Stimulated activated naive B cell treated with anti-CD40 and anti-IgM and Interleukin-4, amounts not matched to agents 10 μg/mL and 1 μg/mL and 100 μg/mL, for 72 hours (primary cell): ENCODE measurements around the gene BCAS2.

ENCODE experiments used
- ATAC-seq, 2 donors: fragments of 150-1000 bp; cut with Tn5 transposase; replicated peaks; 2 replicates each; pipeline ENCODE4 v1.10.0; 2021; ENCODE audit warnings: moderate library complexity in 1 of 2
- DNase-seq: peaks from one replicate; pipeline ENCODE4 v3.0.0; 2021
- H3K27ac Mint-ChIP-seq: one replicate; pipeline ENCODE4 v1.8.0; 2022; ENCODE audit warnings: mild to moderate bottlenecking, mixed read lengths
- H3K27me3 Mint-ChIP-seq, 2 donors: one replicate each; pipeline ENCODE4 v1.8.0; 2022; ENCODE audit warnings: mixed read lengths in 2 of 2
- H3K36me3 Mint-ChIP-seq, 2 donors: one replicate each; pipeline ENCODE4 v1.8.0; 2022; ENCODE audit warnings: mixed read lengths in 2 of 2, mild to moderate bottlenecking in 1 of 2
- H3K4me1 Mint-ChIP-seq, 2 donors: one replicate each; pipeline ENCODE4 v1.8.0; 2022; ENCODE audit warnings: mixed read lengths in 2 of 2, mild to moderate bottlenecking in 1 of 2
- H3K4me3 Mint-ChIP-seq, 2 donors: one replicate each; pipeline ENCODE4 v1.8.0; 2022; ENCODE audit warnings: mild to moderate bottlenecking in 2 of 2, mixed read lengths in 2 of 2, moderate library complexity in 1 of 2
- H3K9me3 Mint-ChIP-seq, 2 donors: one replicate each; pipeline ENCODE4 v1.8.0; 2022; ENCODE audit warnings: mixed read lengths in 2 of 2, mild to moderate bottlenecking in 1 of 2

Gene BCAS2

GRCh38 chr1:114581335-114582287 is at the start of gene BCAS2:
Gene BCAS2 (minus strand): TSS chr1:114581615. CDS start chr1:114581591, 24 bp downstream.
- peaks cover 0 to 11% of the 10 kb centered on the region in 2 donors for H3K27me3 Mint-ChIP-seq
- DNase-seq = peak; percentile 97
- peaks cover 15 to 22% of the 10 kb centered on the region in 2 donors for H3K36me3 Mint-ChIP-seq

GRCh38 chr1:114627107-114627506 is 45.7 kb upstream of the BCAS2 start:
- H3K4me1 Mint-ChIP-seq = no peaks in the 10 kb centered on the region
- peaks cover 0 to 4% of the 10 kb centered on the region in 2 donors for H3K36me3 Mint-ChIP-seq
- DNase-seq (no peak), ATAC-seq (no peak)
- no peak overlapping the region for H3K4me3 Mint-ChIP-seq
- peaks cover 3 to 9% of the 10 kb centered on the region in 2 donors for H3K9me3 Mint-ChIP-seq
- peaks cover 23 to 52% of the 10 kb centered on the region in 2 donors for H3K27me3 Mint-ChIP-seq
- no peak overlapping the region for H3K27ac Mint-ChIP-seq

More at GRCh38 chr1:114581335-114582287, at the start of gene BCAS2:
- ATAC-seq = peak; percentile 99
- Mint-ChIP-seq H3K9me3 (no peaks in the 10 kb centered on the region), H3K4me1 (peaks cover 6 to 21% of the 10 kb centered on the region in 2 donors), H3K27ac (peak within 1 kb of the TSS; percentile 97), H3K4me3 (peak within 1 kb of the TSS; percentile 95 to 97)

GRCh38 chr1:114623364-114623763 is 41.9 kb upstream of the BCAS2 start:
- no peaks in the 10 kb centered on the region for H3K9me3 Mint-ChIP-seq
- DNase-seq (no peak), ATAC-seq (no peak)
- no peak overlapping the region for H3K4me3 Mint-ChIP-seq
- H3K27ac Mint-ChIP-seq = no peak overlapping the region
- peaks cover 17 to 35% of the 10 kb centered on the region in 2 donors for H3K27me3 Mint-ChIP-seq
- no peaks in the 10 kb centered on the region for H3K4me1 Mint-ChIP-seq
- H3K36me3 Mint-ChIP-seq = no peaks in the 10 kb centered on the region

- no peak overlapping the region for H3K27ac Mint-ChIP-seq
- H3K4me1 Mint-ChIP-seq = no peaks in the 10 kb centered on the region
- no peak for DNase-seq
- H3K4me3 Mint-ChIP-seq = no peak overlapping the region
- no peak for ATAC-seq
- peaks cover 11 to 24% of the 10 kb centered on the region in 2 donors for H3K27me3 Mint-ChIP-seq
- H3K36me3 Mint-ChIP-seq = no peaks in the 10 kb centered on the region
- H3K9me3 Mint-ChIP-seq = no peaks in the 10 kb centered on the region
These were observed 39.0 kb upstream of the BCAS2 start for GRCh38 chr1:114620419-114620818.

GRCh38 chr1:114618606-114619005 is 37.2 kb upstream of the BCAS2 start:
- no peaks in the 10 kb centered on the region for H3K9me3 Mint-ChIP-seq
- H3K27me3 Mint-ChIP-seq = peaks cover 12 to 31% of the 10 kb centered on the region in 2 donors
- H3K4me1 Mint-ChIP-seq = no peaks in the 10 kb centered on the region
- H3K36me3 Mint-ChIP-seq = no peaks in the 10 kb centered on the region
- no peak overlapping the region for H3K4me3 Mint-ChIP-seq
- H3K27ac Mint-ChIP-seq = no peak overlapping the region
- ATAC-seq = no peak
- no peak for DNase-seq

- DNase-seq = no peak
- Mint-ChIP-seq H3K36me3 (no peaks in the 10 kb centered on the region), H3K4me3 (no peak overlapping the region), H3K4me1 (no peaks in the 10 kb centered on the region), H3K9me3 (no peaks in the 10 kb centered on the region), H3K27ac (no peak overlapping the region), H3K27me3 (peaks cover 8 to 21% of the 10 kb centered on the region in 2 donors)
- no peak for ATAC-seq
These were observed 29.3 kb upstream of the BCAS2 start for GRCh38 chr1:114610546-114611245.

GRCh38 chr1:114609826-114610225 is 28.4 kb upstream of the BCAS2 start:
- DNase-seq = no peak
- ATAC-seq = no peak
- peaks cover 8 to 21% of the 10 kb centered on the region in 2 donors for H3K27me3 Mint-ChIP-seq
- no peaks in the 10 kb centered on the region for H3K9me3 Mint-ChIP-seq
- H3K27ac Mint-ChIP-seq = no peak overlapping the region
- H3K36me3 Mint-ChIP-seq = no peaks in the 10 kb centered on the region
- no peaks in the 10 kb centered on the region for H3K4me1 Mint-ChIP-seq
- no peak overlapping the region for H3K4me3 Mint-ChIP-seq

GRCh38 chr1:114609026-114609425 is 27.6 kb upstream of the BCAS2 start:
- no peaks in the 10 kb centered on the region for H3K9me3 Mint-ChIP-seq
- no peak overlapping the region for H3K4me3 Mint-ChIP-seq
- no peaks in the 10 kb centered on the region for H3K4me1 Mint-ChIP-seq
- H3K27ac Mint-ChIP-seq = no peak overlapping the region
- peaks cover 8 to 17% of the 10 kb centered on the region in 2 donors for H3K27me3 Mint-ChIP-seq
- H3K36me3 Mint-ChIP-seq = no peaks in the 10 kb centered on the region
- DNase-seq (no peak), ATAC-seq (no peak)

GRCh38 chr1:114607223-114607622 is 25.8 kb upstream of the BCAS2 start:
- Mint-ChIP-seq H3K27ac (no peak overlapping the region), H3K36me3 (no peaks in the 10 kb centered on the region), H3K4me3 (no peak overlapping the region), H3K9me3 (no peaks in the 10 kb centered on the region), H3K27me3 (peaks cover 0 to 14% of the 10 kb centered on the region in 2 donors), H3K4me1 (no peaks in the 10 kb centered on the region)
- DNase-seq = no peak
- ATAC-seq = no peak

- DNase-seq (no peak), ATAC-seq (no peak)
- Mint-ChIP-seq H3K4me3 (no peak overlapping the region), H3K36me3 (peaks cover 3 to 7% of the 10 kb centered on the region in 2 donors), H3K27ac (no peak overlapping the region), H3K4me1 (no peaks in the 10 kb centered on the region), H3K9me3 (no peaks in the 10 kb centered on the region), H3K27me3 (peaks cover 25 to 28% of the 10 kb centered on the region in 2 donors)
These were observed 16.5 kb upstream of the BCAS2 start for GRCh38 chr1:114597949-114598348.

- ATAC-seq = no peak
- DNase-seq = no peak
- no peak overlapping the region for H3K4me3 Mint-ChIP-seq
- peaks cover 31 to 40% of the 10 kb centered on the region in 2 donors for H3K27me3 Mint-ChIP-seq
- H3K9me3 Mint-ChIP-seq = no peaks in the 10 kb centered on the region
- no peaks in the 10 kb centered on the region for H3K4me1 Mint-ChIP-seq
- H3K36me3 Mint-ChIP-seq = peaks cover 3 to 7% of the 10 kb centered on the region in 2 donors
- no peak overlapping the region for H3K27ac Mint-ChIP-seq
These were observed 14.2 kb upstream of the BCAS2 start for GRCh38 chr1:114595602-114596001.

- Mint-ChIP-seq H3K4me1 (no peaks in the 10 kb centered on the region), H3K36me3 (peaks cover 3 to 7% of the 10 kb centered on the region in 2 donors), H3K9me3 (no peaks in the 10 kb centered on the region), H3K27me3 (peaks cover 31 to 43% of the 10 kb centered on the region in 2 donors), H3K4me3 (no peak overlapping the region), H3K27ac (no peak overlapping the region)
- no peak for DNase-seq
- ATAC-seq = no peak
These were observed 12.6 kb upstream of the BCAS2 start for GRCh38 chr1:114594046-114594445.

- no peaks in the 10 kb centered on the region for H3K9me3 Mint-ChIP-seq
- no peaks in the 10 kb centered on the region for H3K4me1 Mint-ChIP-seq
- no peak for DNase-seq
- no peak overlapping the region for H3K4me3 Mint-ChIP-seq
- peaks cover 3% of the 10 kb centered on the region in 2 donors for H3K36me3 Mint-ChIP-seq
- H3K27ac Mint-ChIP-seq = no peak overlapping the region
- no peak for ATAC-seq
- peaks cover 23 to 36% of the 10 kb centered on the region in 2 donors for H3K27me3 Mint-ChIP-seq
These were observed 7.7 kb upstream of the BCAS2 start for GRCh38 chr1:114589122-114589521.

- DNase-seq (no peak), ATAC-seq (no peak)
- H3K27ac Mint-ChIP-seq = no peak overlapping the region
- no peaks in the 10 kb centered on the region for H3K4me1 Mint-ChIP-seq
- H3K4me3 Mint-ChIP-seq = no peak overlapping the region
- no peaks in the 10 kb centered on the region for H3K9me3 Mint-ChIP-seq
- H3K27me3 Mint-ChIP-seq = peaks cover 17 to 37% of the 10 kb centered on the region in 2 donors
- H3K36me3 Mint-ChIP-seq = peaks cover 3% of the 10 kb centered on the region in 2 donors
These were observed 6.8 kb upstream of the BCAS2 start for GRCh38 chr1:114588196-114588689.
